Breast epithelium (tissue), 3 donors: ENCODE data around the gene PLXNA3.

ENCODE experiments used
- CTCF ChIP-seq, 3 donors: fragments of 450-650 bp; IDR thresholded peaks; one replicate each; pipeline ENCODE4 v1.5.1; 2016 to 2017; ENCODE audit warnings: antibody characterized with exemption in 3 of 3, mild to moderate bottlenecking in 3 of 3, moderate library complexity in 3 of 3
- POLR2A ChIP-seq: fragments of 450-650 bp; IDR thresholded peaks from one replicate; pipeline ENCODE4 v1.6.1; 2016; ENCODE audit warnings: antibody characterized with exemption, mild to moderate bottlenecking, moderate library complexity
- POLR2AphosphoS5 ChIP-seq, 3 donors: sonication (generic); formaldehyde crosslinking; IDR thresholded peaks; one replicate each; pipeline ENCODE4 v1.6.1; 2017; ENCODE audit warnings: antibody characterized with exemption in 3 of 3

- TF ChIP-seq CTCF (IDR thresholded peaks at IDR 0.05) (no peak), POLR2A (no peak), POLR2AphosphoS5 (IDR thresholded peaks at IDR 0.05) (no peak)
Observed at GRCh38 chrX:154473683-154474082, 15.6 kb downstream of the PLXNA3 start.
